GM21447 (cell line): ENCODE measurements around the gene CCDC158.
"Not testable (repeated sequence)": the region's sequence is repeated elsewhere in the genome, so short reads cannot be mapped to it uniquely, and the experiment has no call there.

ENCODE experiments used
- ATAC-seq: cut with Tn5 transposase; IDR thresholded peaks from one replicate; pipeline ENCODE4 v1.9.1; 2021; ENCODE audit not compliant: unreplicated experiment

Gene CCDC158

GRCh38 chr4:76282941-76283689, 137.8 kb downstream of the CCDC158 start:
- ATAC-seq, result no peak

DNA sequence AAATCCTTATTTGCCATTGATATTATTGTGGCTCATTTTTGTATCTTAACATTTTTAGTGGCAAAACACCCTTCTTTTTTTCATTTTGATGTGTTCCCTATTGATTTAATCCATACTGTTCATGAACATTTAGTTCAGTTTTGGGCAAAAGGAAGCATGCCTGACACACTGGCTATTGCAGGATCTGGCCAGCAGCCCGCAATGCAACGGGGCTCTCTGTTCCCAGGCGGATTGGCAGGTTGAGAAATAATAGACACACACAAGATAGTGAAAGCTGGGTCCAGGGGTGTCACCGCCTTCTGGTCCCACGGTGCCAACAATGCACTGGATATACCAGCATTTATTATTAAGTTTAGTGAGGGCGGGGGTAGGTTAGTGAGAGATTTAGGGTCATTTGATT, 139.3 kb downstream of the CCDC158 start:
- ATAC-seq, result not testable (repeated sequence)

- no peak for ATAC-seq
Measured at GRCh38 chr4:76280488-76281441, 140.2 kb downstream of the CCDC158 start.

DNA sequence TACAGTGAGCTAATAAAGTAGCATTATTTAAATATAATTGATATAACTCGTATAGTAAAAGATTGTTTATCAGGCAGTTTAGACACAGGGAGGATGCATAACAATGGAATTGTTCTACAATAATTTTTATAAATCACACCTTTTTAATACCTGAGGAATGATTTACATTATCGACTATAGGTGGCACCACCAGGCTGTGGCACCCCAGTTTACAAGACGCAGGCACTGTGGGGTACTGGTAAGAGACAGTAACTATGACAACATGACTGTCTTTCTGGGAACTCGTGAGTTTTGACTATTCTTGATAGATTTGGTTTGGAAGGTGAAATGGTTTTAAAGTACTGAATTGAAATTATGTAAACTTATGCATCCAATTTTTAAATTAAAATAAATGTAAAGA, 141.5 kb downstream of the CCDC158 start:
- no peak for ATAC-seq

GRCh38 chr4:76278583-76278982, 142.4 kb downstream of the CCDC158 start:
- ATAC-seq, result no peak

- ATAC-seq, result no peak
Measured at GRCh38 chr4:76277667-76278066, 143.3 kb downstream of the CCDC158 start.

GRCh38 chr4:76276813-76277212, 144.1 kb downstream of the CCDC158 start:
- ATAC-seq, result no peak

DNA sequence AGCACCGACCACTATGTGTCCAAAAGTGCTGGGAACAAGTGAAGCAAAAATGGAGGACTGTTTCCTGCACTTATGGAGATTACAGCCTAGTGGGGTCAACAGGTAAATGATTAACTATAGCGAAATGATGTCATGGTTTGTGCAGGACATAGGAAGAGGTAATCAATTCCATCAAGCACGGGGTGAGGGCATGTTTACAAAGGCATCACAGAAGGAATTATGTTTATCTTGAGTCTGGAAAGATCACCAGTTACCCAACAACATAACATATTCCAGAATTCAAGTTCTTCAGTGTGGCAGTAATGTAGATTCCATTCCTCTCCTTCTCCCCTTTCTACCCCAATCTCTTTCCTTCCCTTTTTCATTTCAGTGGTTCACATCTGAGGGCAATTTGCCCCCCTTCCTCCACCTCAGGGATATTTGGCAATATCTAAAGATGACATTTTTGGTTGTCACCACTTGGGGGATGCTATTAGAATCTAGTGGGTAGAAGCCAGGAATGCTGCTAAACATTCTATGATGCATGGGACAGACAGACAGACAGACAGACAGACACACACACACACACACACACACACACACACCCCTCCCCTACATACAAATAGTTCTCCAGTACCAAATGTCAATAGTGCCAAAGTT, 145.3 kb downstream of the CCDC158 start:
- no peak for ATAC-seq

- no peak for ATAC-seq
Measured at GRCh38 chr4:76272999-76273398, 147.9 kb downstream of the CCDC158 start.

GRCh38 chr4:76272582-76272981, 148.4 kb downstream of the CCDC158 start:
- ATAC-seq, result no peak

GRCh38 chr4:76272073-76272472, 148.9 kb downstream of the CCDC158 start:
- ATAC-seq, result no peak

DNA sequence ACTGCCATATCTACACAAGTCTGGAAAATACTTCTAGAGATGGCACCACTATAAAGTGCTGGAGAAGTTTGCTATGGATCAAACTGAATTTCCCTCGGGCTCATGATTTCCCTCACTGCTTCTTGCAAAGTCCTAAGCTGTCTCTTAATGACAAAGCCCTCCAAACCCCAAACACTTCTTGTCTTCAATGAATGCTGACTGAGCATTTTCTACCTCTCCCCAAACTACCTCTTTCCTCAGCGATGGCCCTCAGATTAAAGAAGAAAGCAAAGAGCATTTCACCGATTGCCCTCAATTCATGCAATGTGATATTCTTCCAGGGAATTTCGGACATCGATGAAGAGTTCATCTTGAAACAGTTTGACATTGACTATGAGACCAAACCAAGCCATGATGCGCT, 149.7 kb downstream of the CCDC158 start:
- no peak for ATAC-seq

DNA sequence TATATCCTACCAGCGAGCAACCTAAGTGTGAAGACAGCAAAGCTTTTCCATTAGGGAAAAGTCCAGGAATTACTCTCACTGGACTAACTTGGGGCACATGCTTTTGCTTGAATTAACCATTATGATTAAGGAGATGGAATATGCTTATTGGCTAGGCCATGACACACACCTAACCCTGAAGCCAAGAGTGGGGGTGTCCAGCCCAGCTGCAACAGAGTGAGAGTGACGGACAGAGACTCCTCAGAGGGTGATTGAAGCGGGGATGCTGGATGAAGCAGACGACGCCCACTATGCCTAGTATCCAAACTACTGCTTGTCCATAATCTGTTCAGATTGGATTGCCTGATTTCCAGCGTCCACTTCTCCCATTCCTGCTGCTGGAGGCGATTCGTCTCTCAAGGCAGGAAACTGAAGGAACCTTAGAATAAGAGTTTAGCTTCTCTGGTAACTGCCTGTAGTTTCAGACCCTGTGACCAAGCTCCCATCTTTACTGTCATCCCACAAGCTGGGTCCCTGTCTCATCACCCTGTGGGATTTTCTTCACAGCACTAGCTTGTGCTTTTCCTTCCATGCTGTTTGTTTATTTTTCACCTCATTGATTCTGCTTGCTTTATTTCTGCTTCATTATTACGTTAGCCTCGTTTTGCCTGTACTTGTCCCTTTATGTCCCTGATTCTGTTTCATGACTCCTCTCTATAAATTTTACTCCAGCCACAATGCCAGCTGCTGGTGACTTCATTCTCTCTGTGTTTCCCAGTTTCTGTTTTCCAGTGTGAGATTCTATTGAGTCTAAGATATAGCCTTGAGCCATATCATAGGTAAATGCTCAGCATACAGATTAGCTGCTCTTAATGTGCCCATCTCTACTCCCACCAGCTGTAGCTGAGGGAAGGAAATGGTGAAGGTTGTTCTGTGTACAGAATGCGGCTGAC, 150.4 kb downstream of the CCDC158 start:
- no peak for ATAC-seq

DNA sequence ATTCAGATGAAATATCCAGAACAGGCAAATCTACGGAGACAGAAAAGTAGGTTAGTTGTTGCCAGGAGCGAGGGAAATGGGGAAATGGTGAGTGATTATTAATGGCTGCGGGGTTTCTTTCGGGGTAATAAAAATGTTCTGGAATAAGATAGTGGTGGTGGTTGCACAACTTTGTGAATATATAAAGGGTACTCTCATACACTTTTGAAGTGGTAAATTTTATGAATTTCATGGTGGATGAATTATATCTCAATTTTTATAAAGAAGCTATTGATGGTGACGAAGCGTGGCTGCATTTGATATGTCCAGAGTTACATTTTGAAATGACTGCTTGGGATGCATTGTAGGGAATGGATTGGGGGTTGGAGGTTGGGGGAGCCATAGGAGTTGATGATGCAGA, 153.1 kb downstream of the CCDC158 start:
- no peak for ATAC-seq

- ATAC-seq, result no peak
Measured at GRCh38 chr4:76266627-76267026, 154.3 kb downstream of the CCDC158 start.

DNA sequence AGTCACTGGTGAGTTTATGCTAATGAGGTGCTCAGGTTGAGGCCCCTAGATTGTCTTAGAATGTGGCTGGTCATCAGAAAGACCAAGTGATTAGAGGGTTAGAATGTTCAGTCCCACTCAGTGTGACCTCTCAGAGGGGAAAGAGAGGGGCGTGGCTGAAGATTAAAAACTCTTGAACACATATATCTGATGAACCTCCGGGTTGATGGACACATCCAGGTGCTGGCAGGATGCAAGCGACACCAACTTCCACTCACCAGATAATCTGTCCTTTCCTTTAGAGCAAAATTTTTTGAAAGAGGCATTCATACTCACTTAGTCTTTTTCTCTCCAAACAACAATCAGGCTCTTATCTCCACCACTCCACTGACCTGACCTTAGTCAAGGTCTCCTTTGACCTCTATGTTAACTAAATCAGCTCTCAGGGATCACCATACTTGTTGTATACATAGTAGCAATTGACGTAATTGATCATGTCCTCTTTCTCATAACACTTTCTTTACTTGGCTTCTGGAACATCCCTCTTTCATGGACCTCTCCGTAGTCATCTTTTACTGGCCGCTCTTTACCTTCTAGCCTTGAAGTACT, 155.2 kb downstream of the CCDC158 start:
- ATAC-seq, result no peak
